ENCODE measurements around the gene TFR2.
A peak's percentile ranks its signal among the peaks of the same experiment; 100 is the strongest.

Gene TFR2

DNA sequence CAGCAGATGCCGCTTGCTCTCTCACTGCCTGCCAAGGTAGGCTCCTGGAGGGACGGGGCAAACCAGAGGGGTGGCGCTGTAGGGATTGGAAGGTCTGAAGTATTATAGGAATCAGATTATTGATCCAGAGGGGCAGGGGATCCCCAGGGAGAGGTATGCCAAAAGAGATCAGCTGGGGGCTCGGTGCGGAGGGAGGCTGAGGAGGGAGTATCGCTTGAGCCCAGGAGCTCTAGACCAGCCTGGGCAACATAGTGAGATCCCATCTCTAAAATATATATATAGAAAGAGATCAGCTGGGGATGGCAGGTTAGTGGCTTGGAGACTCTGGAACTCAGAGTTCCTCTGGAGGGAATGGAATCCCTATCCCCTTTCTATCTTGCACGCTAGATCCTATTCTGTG, 46.2 kb downstream of the TFR2 start:
- DNase-seq (ENCODE audit: low read depth), result no peak
- H3K4me3 ChIP-seq (ENCODE audit: low read depth, low read length), result no peak overlapping the region

GRCh38 chr7:100591596-100591995, 49.8 kb downstream of the TFR2 start:
- no peak overlapping the region for H3K4me3 ChIP-seq (ENCODE audit: low read depth, low read length)
- DNase-seq (ENCODE audit: low read depth), result no peak

DNA sequence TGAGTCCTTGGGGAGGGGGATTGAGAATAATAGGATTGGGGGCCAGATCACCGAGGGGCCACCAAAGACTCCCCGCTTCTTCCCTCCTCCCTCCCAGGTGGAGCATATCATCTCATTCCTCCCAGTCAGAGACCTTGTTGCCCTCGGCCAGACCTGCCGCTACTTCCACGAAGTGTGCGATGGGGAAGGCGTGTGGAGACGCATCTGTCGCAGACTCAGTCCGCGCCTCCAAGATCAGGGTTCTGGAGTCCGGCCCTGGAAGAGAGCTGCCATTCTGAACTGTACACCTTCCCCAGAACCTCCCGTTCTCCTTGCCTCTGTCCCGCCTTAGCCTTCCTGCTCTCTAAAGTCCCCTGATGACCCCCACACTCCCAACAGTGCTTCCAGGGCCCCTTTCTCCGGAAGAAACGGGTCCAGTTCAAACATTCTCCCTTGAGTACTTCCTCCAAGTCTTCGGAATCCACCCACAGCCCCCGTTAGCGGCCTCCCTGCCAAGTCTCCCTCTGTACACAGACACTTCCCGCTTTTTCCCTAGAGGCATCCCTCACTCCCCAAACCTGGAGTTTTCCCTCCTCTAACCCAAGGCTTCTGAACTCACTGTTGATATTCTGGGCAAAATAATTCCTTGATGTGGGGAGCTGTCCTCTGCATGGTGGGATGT, 51.1 kb downstream of the TFR2 start:
- DNase-seq (ENCODE audit: low read depth), result no peak
- H3K4me3 ChIP-seq (ENCODE audit: low read depth, low read length), result no peak overlapping the region

DNA sequence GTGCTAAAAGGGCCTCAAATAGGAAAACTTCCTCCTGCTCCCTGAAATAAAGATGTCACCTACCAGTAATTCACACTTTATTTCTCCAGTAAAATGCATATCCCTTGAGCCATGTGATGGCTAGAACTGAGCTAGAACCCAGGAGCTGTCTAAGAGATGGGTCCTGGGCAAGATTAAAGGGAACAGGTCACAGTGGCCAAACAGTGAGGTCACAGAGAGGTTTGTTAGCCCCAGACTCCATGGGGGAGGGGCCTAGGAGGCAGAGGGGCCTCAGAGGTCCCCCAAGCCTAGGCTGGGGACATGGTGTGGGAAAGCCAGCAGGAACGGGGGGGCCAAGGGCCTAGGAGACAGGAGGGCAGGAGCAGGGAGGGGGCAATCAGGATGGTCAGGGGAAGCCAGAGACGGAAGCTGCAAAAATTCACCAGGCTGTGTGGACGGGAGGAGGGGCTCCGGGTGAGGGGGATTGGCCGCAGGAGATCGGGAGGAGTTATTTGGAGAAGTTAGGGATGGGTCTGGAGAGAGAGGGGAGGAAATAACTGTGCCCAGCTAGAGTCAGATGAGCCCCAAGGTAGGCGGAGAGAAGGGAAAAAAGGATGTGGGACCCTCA, 51.9 kb downstream of the TFR2 start:
- no peak overlapping the region for H3K4me3 ChIP-seq (ENCODE audit: low read depth, low read length)
- no peak for DNase-seq (ENCODE audit: low read depth)

- no peak overlapping the region for H3K4me3 ChIP-seq (ENCODE audit: low read depth, low read length)
- DNase-seq (ENCODE audit: low read depth), result no peak
Observed at GRCh38 chr7:100588438-100588837, 52.9 kb downstream of the TFR2 start.

DNA sequence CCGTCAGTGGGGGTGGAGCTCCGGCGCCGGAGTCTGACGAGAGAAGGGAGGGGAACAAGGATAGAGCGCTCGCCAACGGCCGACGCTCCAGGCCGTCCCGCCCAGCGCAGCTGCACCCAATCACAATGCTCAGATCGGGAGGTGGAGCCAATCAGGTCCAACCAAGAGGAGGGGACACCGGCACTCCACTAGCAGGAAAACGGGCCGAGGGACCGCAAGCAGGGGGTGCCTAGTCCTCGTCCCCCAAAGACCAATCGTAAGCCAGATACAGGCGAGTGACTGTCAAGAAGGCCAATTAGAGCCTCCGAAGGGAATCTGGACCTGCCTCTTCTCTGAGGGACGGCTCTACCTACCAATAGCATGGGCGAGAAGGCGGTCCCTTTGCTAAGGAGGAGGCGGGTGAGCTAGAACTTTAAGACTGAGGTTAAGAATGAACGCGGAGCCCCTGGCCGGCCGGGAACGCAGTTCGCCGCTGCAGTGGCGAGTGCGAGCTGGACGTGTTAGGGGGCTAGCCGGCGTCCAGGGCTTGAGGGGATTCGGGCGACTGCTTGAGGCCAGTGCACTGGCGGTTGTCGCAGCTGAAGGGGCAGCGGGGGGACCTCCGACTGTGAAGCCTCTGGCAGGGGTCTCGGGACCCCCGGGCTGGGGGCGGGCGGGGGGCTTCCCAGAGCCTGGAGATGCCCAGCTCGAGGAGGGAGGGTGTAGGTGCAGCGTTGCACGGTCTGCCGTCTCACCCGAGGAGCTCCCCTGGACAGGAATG, 54.9 kb downstream of the TFR2 start, which contains the start of gene FBXO24:
Gene FBXO24 (plus strand): TSS at position 63 of the 760 bp plus-strand sequence. CDS start 298 bp downstream, at position 361.
- peak; percentile 100 for DNase-seq (ENCODE audit: low read depth)
- peak within 1 kb of the TSS; percentile 96 for H3K4me3 ChIP-seq (ENCODE audit: low read depth, low read length)

DNA sequence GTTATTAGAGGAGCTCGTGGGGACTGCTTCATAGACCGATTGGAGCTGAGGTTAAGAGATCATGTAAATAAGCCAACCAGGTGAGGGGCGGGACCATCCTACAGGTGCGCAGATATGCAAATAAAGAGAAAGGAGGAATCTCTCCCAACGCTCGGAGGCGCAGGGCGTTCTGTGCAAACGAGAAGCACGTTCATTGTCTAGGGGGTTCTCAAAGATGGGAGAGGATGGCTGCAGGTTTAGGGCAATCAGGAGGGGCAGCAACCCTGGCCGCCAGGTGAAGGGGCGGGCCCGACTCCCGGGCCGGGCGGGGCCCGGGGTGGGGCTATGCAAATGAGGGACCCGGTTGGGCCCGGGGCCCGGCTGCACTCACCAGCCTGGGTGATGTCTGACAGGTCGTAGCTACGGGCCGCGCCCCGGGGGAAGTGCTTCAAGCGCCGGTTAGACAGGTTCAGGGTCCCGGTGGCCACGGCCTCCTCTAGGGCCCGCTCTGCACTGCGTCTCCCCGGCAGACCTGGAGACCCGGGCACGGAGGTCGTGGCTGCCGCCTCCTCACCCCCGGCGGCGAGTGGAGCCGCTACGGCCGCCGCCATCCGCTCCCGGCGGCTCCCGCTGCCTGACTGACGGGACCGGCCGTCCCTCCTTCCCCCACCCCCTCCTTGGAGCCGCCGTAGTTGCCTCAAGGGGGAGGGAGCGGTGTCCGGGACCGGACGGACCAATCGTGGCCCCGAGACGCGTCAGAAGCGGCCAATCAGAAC, 55.7 kb downstream of the TFR2 start, which contains the start of gene LRCH4:
Gene LRCH4 (minus strand): TSS at position 619 of the 755 bp plus-strand sequence. CDS start 29 bp downstream, at position 590.
- H3K4me3 ChIP-seq (ENCODE audit: low read depth, low read length), result peak within 1 kb of the TSS; percentile 96
- no peak for DNase-seq (ENCODE audit: low read depth)

DNA sequence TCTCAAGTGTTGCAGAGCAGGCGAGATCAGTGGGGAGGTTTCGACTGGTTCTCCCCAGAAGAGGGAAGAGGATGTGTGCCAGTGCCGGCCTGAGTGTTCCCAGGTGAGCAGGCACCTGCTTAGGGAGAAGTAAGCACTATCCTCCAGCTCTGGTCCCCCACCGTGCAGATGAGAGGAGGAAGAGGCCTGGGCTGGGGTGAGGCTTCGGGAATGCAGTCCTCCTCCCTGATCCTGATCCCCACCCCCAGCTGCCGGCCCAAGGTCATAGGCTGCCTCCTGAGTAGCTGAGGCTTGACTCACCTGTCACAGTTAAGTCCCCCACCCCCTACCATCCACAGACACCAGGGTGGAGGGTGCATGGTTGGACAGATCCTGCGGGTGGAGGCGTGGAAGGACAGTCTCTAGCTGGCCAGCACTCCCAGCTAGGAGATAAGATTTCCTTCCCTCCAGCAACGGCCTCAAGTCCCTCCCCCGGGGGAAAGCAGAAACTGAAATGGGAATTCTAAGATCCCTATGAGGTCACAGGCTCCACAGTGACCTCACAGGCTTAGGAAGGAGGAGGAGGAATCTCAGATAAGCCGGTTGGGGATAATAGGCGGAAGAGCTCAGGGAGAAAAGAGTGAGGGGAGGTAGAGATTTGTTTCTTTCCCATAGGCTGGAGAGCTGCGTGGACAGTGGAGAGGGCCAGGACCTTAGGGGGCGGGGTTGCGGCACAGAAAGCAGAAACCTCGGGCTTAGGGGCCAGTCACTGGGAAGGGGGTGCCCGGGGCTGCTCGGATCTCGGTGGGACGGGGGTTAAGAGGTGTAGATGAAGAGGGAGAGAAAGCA, 56.5 kb downstream of the TFR2 start:
- no peak for DNase-seq (ENCODE audit: low read depth)
- H3K4me3 ChIP-seq (ENCODE audit: low read depth, low read length), result peak overlapping the region; percentile 96

GRCh38 chr7:100584054-100584682, 57.2 kb downstream of the TFR2 start:
- no peak for DNase-seq (ENCODE audit: low read depth)
- H3K4me3 ChIP-seq (ENCODE audit: low read depth, low read length), result peak overlapping the region; percentile 96

DNA sequence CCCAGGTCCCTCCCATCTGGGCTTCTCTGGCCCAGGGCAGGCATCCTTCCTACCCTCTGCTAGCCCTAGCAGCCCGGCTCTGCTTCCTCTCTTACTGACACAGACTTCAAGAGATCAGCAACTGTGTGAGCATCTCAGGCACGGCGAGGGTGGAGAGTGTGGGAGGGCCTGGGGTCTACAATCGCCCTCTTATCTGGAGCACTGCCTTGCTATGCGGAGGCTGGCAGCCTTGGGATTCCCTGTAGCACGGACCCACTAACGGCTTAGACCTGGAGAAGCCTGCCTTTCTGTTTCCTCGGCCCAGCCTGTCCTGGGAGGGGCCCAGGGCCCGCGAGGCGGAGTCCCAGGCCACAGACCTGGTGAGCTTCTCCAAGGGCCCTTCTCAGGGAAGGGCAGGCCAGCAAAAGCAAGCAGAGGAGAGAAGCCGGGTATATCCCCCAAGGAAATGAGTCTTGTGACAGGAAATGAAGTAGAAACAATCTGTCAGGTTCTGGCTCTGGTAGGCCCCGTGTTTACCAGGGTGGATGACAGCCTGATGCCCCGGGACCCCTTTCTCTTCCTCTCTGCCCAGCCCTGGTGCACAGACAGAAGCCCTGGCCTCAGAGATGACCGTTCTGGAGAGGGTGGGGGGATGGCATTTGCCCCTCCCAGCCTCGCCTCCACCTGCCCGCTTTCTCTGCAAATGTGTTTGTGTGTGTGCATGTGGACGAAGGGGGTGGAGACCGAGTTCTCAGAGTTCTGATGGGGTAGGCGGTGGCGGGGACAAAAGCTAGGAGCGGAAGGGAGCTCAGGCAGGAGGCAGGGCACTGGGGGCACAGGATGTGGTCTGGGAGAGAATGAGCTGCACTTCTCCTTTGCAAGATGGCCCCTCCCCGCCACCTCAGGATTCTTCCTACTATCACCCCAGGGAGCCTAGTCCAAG, 58.0 kb downstream of the TFR2 start:
- H3K4me3 ChIP-seq (ENCODE audit: low read depth, low read length), result peak overlapping the region; percentile 96
- no peak for DNase-seq (ENCODE audit: low read depth)

GRCh38 chr7:100582650-100583049, 58.7 kb downstream of the TFR2 start:
- no peak overlapping the region for H3K4me3 ChIP-seq (ENCODE audit: low read depth, low read length)
- no peak for DNase-seq (ENCODE audit: low read depth)

DNA sequence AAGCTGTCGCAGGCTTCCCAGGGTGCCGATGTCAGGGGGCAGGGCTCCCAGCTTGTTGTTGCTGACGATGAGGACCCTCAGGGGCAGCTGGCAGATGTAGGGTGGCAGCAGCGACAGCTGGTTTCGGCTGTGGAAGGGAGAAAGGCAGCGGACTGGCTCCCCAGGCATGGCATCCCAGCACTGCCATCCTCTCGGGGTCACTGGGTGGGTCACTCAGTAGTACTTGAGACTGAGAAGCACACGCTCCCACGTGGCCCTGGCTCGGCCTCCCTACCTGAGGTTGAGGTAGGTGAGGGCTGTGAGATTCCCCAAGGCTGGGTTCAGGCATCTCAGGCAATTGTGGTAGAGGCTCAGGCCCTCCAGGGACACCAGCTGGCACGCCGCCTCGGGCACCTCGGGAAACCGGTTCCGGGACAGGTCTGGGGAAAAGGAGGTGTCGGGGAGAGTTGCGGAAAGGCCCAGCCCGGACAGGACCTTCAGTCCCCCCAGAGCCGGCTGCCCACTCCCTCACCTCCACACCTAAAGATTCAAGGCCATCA, 59.2 kb downstream of the TFR2 start:
- DNase-seq (ENCODE audit: low read depth), result no peak

GRCh38 chr7:100580466-100581283, 60.7 kb downstream of the TFR2 start:
- H3K4me3 ChIP-seq (ENCODE audit: low read depth, low read length), result no peak overlapping the region

More for the DNA sequence above, 59.2 kb downstream of the TFR2 start:
- no peak overlapping the region for H3K4me3 ChIP-seq (ENCODE audit: low read depth, low read length)

GRCh38 chr7:100578246-100579183, 62.8 kb downstream of the TFR2 start:
- no peak overlapping the region for H3K4me3 ChIP-seq (ENCODE audit: low read depth, low read length)
- DNase-seq (ENCODE audit: low read depth), result no peak

More at GRCh38 chr7:100580466-100581283, 60.7 kb downstream of the TFR2 start:
- DNase-seq (ENCODE audit: low read depth), result no peak

- H3K4me3 ChIP-seq (ENCODE audit: low read depth, low read length), result no peak overlapping the region
- no peak for DNase-seq (ENCODE audit: low read depth)
Observed at GRCh38 chr7:100577507-100577906, 63.8 kb downstream of the TFR2 start.
